ENCODE results near the gene TADA1. TPM values are rescaled to one million over a fixed set of nuclear protein-coding genes. Genes with fewer than 3 reads are reported as not detected.
"Not testable (repeated sequence)": the region's sequence is repeated elsewhere in the genome, so short reads cannot be mapped to it uniquely, and the experiment has no call there.

The TADA1 gene
- total RNA-seq, 4 donors from 2014 or later = 10.4 to 16.6 (median 13.1) TPM

DNA sequence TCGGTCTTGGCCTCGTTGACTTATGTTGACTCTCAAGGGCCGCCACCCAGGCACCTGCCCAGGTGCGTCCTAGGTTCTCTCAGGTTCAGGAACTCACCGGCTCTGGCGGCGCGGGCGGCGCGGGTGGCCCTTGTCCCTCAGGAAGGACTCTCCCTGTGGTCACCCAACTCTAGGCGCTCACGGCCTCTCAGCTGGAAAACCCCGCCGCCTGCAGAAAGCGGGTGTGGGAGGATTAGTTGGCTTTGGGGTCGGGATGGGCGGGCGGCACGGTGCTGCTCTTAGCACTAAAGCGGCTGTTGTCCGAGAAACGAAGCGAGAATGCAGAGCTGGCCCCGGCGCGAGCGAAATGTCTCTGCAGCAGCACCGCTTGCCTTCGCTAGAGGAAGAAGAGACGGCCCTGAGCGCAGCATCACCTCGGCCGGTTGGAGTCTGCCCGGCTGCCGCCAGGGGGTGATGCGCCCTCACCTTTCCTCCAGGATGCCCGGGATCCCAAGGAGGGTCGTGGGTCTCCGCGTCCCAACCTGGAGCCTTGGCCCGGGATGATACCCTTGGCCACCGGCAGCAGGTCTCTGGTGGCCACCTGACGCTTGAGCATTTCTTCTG is 8.1 kb upstream of the TADA1 start:
- H3K36me3 ChIP-seq = no peaks in the 10 kb centered on the region
- peaks cover 0 to 8% (median 6%) of the 10 kb centered on the region in 4 donors for H3K4me1 ChIP-seq
- H3K9me3 ChIP-seq = no peaks in the 10 kb centered on the region
- H3K27ac ChIP-seq = no peak overlapping the region
- no peak for DNase-seq (ENCODE audit: low spot score in 2 of 2)
- peaks cover 2 to 23% of the 10 kb centered on the region in 2 donors for H3K27me3 ChIP-seq
- WGBS, 2 donors = 11 to 12% methylated on average over 20 to 38 of the region's 44 CpGs
- H3K4me3 ChIP-seq = peak overlapping the region in 2 of 4 donors; percentile 4 to 31
- TF ChIP-seq EP300 (IDR thresholded peaks at IDR 0.05) (no peak), POLR2A (IDR thresholded peaks at IDR 0.05) (no peak)
- TF ChIP-seq, protein P1, sequence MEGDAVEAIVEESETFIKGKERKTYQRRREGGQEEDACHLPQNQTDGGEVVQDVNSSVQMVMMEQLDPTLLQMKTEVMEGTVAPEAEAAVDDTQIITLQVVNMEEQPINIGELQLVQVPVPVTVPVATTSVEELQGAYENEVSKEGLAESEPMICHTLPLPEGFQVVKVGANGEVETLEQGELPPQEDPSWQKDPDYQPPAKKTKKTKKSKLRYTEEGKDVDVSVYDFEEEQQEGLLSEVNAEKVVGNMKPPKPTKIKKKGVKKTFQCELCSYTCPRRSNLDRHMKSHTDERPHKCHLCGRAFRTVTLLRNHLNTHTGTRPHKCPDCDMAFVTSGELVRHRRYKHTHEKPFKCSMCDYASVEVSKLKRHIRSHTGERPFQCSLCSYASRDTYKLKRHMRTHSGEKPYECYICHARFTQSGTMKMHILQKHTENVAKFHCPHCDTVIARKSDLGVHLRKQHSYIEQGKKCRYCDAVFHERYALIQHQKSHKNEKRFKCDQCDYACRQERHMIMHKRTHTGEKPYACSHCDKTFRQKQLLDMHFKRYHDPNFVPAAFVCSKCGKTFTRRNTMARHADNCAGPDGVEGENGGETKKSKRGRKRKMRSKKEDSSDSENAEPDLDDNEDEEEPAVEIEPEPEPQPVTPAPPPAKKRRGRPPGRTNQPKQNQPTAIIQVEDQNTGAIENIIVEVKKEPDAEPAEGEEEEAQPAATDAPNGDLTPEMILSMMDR (IDR thresholded peaks at IDR 0.05) = peak; percentile 47 to 64 (median 59)

DNA sequence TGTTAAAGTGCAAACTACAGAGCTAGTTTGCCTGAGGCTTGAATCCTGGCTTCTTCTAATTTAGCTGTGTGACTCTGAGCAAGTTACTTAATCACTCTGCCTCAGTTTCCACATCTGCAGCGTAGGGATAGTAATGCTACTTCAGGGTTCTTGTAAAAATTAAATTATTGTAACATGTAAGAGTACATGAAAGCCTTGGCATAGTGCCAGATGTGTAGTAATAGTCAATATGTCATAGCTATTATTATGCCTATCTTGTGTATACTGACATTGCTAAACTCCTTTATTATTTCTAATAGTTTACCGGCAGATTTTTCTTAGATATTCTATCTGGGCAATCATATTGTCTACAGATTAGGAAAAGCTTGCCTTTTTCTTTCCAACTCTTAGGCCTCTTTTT is 6.8 kb upstream of the TADA1 start:
- no peak for TF ChIP-seq EP300 (IDR thresholded peaks at IDR 0.05)
- no peaks in the 10 kb centered on the region for H3K9me3 ChIP-seq
- H3K27ac ChIP-seq = no peak overlapping the region
- peaks cover 0 to 8% (median 6%) of the 10 kb centered on the region in 4 donors for H3K4me1 ChIP-seq
- H3K27me3 ChIP-seq = peaks cover 2 to 23% of the 10 kb centered on the region in 2 donors
- H3K4me3 ChIP-seq = no peak overlapping the region
- WGBS, 2 donors = 44 to 65% methylated on average over 2 of the region's 2 CpGs
- no peaks in the 10 kb centered on the region for H3K36me3 ChIP-seq
- no peak for DNase-seq (ENCODE audit: low spot score in 2 of 2)

DNA sequence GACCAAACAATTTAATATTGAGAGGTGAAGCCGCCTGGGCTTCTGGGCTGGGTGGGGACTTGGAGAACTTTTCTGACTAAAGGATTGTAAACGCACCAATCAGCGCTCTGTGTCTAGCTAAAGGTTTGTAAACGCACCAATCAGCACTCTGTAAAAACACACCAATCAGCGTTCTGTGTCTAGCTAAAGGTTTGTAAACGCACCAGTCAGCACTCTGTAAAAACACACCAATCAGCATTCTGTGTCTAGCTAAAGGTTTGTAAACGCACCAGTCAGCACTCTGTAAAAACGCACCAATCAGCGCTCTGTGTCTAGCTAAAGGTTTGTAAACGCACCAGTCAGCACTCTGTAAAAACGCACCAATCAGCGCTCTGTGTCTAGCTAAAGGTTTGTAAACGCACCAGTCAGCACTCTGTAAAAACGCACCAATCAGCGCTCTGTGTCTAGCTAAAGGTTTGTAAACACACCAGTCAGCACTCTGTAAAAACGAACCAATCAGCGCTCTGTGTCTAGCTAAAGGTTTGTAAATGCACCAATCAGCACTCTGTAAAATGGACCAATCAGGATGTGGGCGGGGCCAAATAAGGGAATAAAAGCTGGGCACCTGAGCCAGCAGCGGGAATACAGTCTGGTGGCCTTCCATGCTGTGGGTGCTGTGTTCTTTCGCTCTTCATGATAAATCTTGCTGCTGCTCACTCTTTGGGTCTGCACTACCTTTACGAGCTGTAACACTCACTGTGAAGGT is 2.3 kb upstream of the TADA1 start:
- 93 to 95% methylated on average over 21 of the region's 21 CpGs for WGBS, 2 donors
- not testable (repeated sequence) for DNase-seq (ENCODE audit: low spot score in 2 of 2); H3K27ac ChIP-seq; H3K9me3 ChIP-seq; H3K36me3 ChIP-seq; H3K4me3 ChIP-seq; H3K27me3 ChIP-seq
- peaks cover 0 to 30% (median 9%) of the 10 kb centered on the region in 4 donors for H3K4me1 ChIP-seq

DNA sequence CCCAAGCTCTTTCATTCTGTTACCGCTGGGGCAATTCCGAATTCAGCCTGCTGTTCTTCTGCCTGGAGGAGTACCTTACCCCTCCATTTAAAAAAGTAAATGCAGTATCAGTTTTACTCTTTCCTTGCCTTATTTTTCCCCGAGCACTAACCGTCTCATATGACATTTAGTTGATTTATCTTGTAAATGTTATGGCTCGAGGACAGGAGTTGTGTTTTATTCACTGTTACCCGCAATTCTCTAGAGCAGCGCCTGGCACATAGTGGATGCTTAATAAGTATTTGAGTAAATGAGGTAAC is 425 bp upstream of the TADA1 start:
- WGBS, 2 donors = 1 to 2% methylated on average over 7 of the region's 7 CpGs
- peak overlapping the region in 3 of 4 donors; percentile 52 to 98 (median 94) for H3K27ac ChIP-seq
- no peaks in the 10 kb centered on the region for H3K9me3 ChIP-seq
- H3K27me3 ChIP-seq = no peaks in the 10 kb centered on the region
- peak overlapping the region; percentile 77 to 95 (median 92) for H3K4me3 ChIP-seq
- DNase-seq (ENCODE audit: low spot score in 2 of 2) = no peak
- TF ChIP-seq, protein P1 (IDR thresholded peaks at IDR 0.05) = peak in 1 of 5 experiments; percentile 54
- TF ChIP-seq POLR2A (IDR thresholded peaks at IDR 0.05) = no peak
- H3K36me3 ChIP-seq = no peaks in the 10 kb centered on the region
- H3K4me1 ChIP-seq = peaks cover 0 to 49% (median 11%) of the 10 kb centered on the region in 4 donors

DNA sequence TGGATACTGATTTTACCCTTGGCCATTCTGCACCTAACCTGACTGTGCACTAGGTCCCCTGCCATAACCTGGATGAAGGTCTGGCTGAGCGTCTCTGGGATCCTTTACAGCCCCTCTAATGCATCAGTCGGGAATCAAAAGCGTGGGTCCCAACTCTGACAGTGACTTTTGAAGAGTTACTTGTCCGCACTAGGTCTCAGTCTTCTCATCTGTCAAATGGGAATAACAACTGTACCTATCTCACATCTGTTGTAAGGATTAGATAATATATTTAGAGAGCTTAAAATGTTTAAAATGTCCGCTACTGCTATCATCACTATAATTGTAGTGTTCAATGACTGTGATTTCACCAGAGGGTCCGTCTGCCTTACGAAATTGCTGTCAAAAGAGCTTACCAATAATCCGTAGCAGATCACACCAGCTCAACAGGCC is 746 bp downstream of the TADA1 start:
- TF ChIP-seq, protein P1 (IDR thresholded peaks at IDR 0.05) = no peak
- TF ChIP-seq POLR2A (IDR thresholded peaks at IDR 0.05) = no peak
- TF ChIP-seq EP300 (IDR thresholded peaks at IDR 0.05) = peak in 1 of 2 donors; percentile 9
- H3K4me1 ChIP-seq = peaks cover 0 to 61% (median 14%) of the 10 kb centered on the region in 4 donors
- no peaks in the 10 kb centered on the region for H3K36me3 ChIP-seq
- H3K9me3 ChIP-seq = no peaks in the 10 kb centered on the region
- no peak for DNase-seq (ENCODE audit: low spot score in 2 of 2)
- WGBS, 2 donors = 30 to 32% methylated on average over 8 of the region's 8 CpGs
- no peaks in the 10 kb centered on the region for H3K27me3 ChIP-seq
- H3K27ac ChIP-seq = peak overlapping the region; percentile 79 to 98 (median 95)
- H3K4me3 ChIP-seq = peak overlapping the region; percentile 77 to 95 (median 92)

DNA sequence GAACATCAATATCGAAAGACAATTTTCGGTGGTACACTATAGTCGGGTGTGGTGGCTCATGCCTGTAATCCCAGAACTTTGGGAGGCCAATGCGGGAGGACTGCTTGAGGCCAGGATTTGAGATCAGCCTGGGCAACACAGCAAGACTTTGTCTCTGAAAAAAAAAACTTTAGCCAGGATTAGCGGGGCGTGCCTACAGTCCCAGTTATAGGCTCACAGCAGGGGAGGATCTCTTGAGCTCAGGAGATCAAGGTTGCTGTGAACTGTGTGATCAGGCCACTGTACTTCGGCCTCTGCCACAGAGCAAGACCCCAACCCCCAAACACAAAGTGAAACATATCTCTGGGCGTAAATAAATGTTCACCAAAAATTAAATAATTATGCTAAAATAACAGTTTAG is 1.6 kb downstream of the TADA1 start:
- Histone ChIP-seq H3K4me3 (no peak overlapping the region), H3K4me1 (peaks cover 0 to 68% (median 16%) of the 10 kb centered on the region in 4 donors), H3K9me3 (no peaks in the 10 kb centered on the region), H3K27me3 (no peaks in the 10 kb centered on the region), H3K36me3 (no peaks in the 10 kb centered on the region), H3K27ac (peak overlapping the region in 1 of 4 donors; percentile 98)
- TF ChIP-seq, protein P1 (IDR thresholded peaks at IDR 0.05) = no peak
- no peak for TF ChIP-seq EP300 (IDR thresholded peaks at IDR 0.05)
- TF ChIP-seq POLR2A (IDR thresholded peaks at IDR 0.05) = no peak
- 90 to 92% methylated on average over 8 of the region's 8 CpGs for WGBS, 2 donors
- DNase-seq (ENCODE audit: low spot score in 2 of 2) = no peak

Data from tibial nerve (tissue), 4 donors.